ENCODE measurements around the gene IL17RD. TPM values are rescaled to one million over a fixed set of nuclear protein-coding genes. Genes with fewer than 3 reads are reported as not detected.
A peak's percentile ranks its signal among the peaks of the same experiment; 100 is the strongest.

The IL17RD gene
- total RNA-seq, 6 experiments from 2014 or later = under 0.01 to 0.40 (median 0.29) TPM

DNA sequence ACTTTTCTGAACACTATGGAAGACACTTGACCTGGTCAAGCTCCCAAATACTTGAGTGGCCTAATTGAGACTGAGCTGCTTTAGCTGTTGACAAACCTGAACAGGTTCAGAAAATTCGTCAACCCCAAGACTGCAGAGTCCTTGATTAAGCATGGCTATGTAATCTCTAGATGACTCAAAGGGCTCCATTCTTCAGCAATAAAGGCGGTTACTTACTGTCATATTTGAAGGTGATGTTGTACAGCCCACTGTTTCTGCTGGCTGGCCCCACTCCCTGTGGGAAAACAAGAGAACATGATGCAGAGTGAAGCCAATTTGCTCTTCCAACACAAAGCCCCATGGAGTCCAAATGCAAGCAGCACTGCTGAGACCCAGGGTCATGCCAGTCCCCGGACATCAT lies 45.1 kb downstream of the IL17RD start:
- DNase-seq (no peak), ATAC-seq (no peak)
- intact Hi-C loops (cut with DNase I) = no loop called here
- 76% methylated on average over 2 of the region's 3 CpGs for WGBS (ENCODE audit: insufficient coverage, low coverage, low lambda C conversion rate, missing lambda C conversion rate)
- Histone ChIP-seq H3K27me3 (no peaks in the 10 kb centered on the region), H3K36me3 (no peaks in the 10 kb centered on the region), H3K4me3 (no peak overlapping the region), H3K9me3 (no peaks in the 10 kb centered on the region), H3K4me1 (no peaks in the 10 kb centered on the region), H3K27ac (no peak overlapping the region)
- no peak for TF ChIP-seq POLR2A (IDR thresholded peaks at IDR 0.05)
- TF ChIP-seq, protein P1, sequence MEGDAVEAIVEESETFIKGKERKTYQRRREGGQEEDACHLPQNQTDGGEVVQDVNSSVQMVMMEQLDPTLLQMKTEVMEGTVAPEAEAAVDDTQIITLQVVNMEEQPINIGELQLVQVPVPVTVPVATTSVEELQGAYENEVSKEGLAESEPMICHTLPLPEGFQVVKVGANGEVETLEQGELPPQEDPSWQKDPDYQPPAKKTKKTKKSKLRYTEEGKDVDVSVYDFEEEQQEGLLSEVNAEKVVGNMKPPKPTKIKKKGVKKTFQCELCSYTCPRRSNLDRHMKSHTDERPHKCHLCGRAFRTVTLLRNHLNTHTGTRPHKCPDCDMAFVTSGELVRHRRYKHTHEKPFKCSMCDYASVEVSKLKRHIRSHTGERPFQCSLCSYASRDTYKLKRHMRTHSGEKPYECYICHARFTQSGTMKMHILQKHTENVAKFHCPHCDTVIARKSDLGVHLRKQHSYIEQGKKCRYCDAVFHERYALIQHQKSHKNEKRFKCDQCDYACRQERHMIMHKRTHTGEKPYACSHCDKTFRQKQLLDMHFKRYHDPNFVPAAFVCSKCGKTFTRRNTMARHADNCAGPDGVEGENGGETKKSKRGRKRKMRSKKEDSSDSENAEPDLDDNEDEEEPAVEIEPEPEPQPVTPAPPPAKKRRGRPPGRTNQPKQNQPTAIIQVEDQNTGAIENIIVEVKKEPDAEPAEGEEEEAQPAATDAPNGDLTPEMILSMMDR (IDR thresholded peaks at IDR 0.05) = no peak

DNA sequence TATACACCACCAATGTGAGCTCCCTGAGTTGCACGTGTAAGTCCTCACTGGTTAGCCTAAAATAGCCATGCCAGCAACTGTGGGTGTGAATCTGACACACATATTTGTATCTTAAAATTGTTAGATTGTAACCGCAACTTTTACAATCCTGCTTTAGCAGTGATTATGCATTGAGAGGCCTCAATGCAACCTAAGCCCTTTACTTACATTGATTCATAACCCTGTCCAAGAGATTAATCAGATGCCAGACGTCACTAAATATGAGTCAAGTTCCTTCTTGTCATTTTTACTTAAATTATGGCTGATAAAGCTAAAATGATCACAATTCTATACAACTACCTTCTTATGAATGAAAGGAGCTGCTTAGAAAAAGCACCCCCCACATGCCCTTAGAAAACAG lies 46.9 kb downstream of the IL17RD start:
- Histone ChIP-seq H3K27me3 (no peaks in the 10 kb centered on the region), H3K4me1 (no peaks in the 10 kb centered on the region), H3K9me3 (no peaks in the 10 kb centered on the region), H3K4me3 (no peak overlapping the region), H3K36me3 (no peaks in the 10 kb centered on the region), H3K27ac (no peak overlapping the region)
- TF ChIP-seq POLR2A (IDR thresholded peaks at IDR 0.05) = no peak
- TF ChIP-seq, protein P1 (IDR thresholded peaks at IDR 0.05) = no peak
- 67% methylated on average over 3 of the region's 3 CpGs for WGBS (ENCODE audit: insufficient coverage, low coverage, low lambda C conversion rate, missing lambda C conversion rate)
- no peak for ATAC-seq
- no peak for DNase-seq
- intact Hi-C loops (cut with DNase I) = no loop called here

DNA sequence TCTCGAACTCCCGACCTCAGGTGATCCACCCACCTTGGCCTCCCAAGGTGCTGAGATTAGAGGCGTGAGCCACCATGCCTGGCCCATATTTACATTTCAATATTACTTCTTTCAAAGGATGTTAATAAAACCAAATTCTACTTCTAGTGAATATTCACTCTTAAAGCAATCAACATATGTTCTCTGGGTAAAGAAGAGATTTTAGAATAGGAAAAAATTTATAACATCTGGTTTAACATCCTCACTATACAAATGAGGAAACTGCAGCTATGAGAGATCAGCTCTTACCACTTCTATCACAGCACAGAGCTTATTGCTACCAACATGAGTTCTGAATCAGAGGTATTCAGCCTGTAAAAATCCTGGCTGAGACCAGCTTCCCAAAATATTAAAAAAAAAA lies 48.7 kb downstream of the IL17RD start:
- Histone ChIP-seq H3K9me3 (no peaks in the 10 kb centered on the region), H3K36me3 (no peaks in the 10 kb centered on the region), H3K27me3 (no peaks in the 10 kb centered on the region), H3K4me3 (no peak overlapping the region), H3K4me1 (no peaks in the 10 kb centered on the region), H3K27ac (no peak overlapping the region)
- no peak for DNase-seq
- no peak for TF ChIP-seq POLR2A (IDR thresholded peaks at IDR 0.05)
- TF ChIP-seq, protein P1 (IDR thresholded peaks at IDR 0.05) = no peak
- intact Hi-C loops (cut with DNase I) = no loop called here
- WGBS (ENCODE audit: insufficient coverage, low coverage, low lambda C conversion rate, missing lambda C conversion rate) = 80% methylated on average over 2 of the region's 3 CpGs
- ATAC-seq = no peak

DNA sequence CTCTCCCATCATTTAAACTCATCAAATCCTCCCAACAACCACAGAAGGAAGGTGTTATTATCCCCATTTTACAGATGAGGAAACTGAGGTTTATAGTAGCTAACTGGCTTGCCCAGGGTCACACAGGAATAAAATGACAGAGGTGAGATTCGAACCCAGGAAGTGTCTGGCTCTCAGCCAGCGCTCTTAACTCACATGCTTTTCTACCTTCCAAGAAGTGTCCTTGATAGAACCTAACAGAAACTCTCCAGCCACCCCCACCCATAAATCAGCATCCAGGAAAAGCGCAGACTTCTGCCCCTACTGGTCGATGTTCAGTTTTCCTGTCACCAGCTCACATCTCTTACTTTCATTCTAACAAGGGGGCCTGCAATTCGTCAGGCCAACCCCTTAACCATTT lies 52.9 kb downstream of the IL17RD start:
- TF ChIP-seq, protein P1 (IDR thresholded peaks at IDR 0.05) = peak in 1 of 4 donors; percentile 8
- TF ChIP-seq POLR2A (IDR thresholded peaks at IDR 0.05) = no peak
- no peak for DNase-seq
- Histone ChIP-seq H3K4me3 (no peak overlapping the region), H3K9me3 (no peaks in the 10 kb centered on the region), H3K27me3 (no peaks in the 10 kb centered on the region), H3K4me1 (no peaks in the 10 kb centered on the region), H3K36me3 (no peaks in the 10 kb centered on the region), H3K27ac (no peak overlapping the region)
- WGBS (ENCODE audit: insufficient coverage, low coverage, low lambda C conversion rate, missing lambda C conversion rate) = 37% methylated on average over 5 of the region's 5 CpGs
- intact Hi-C loops (cut with DNase I) = no loop called here
- ATAC-seq = no peak

DNA sequence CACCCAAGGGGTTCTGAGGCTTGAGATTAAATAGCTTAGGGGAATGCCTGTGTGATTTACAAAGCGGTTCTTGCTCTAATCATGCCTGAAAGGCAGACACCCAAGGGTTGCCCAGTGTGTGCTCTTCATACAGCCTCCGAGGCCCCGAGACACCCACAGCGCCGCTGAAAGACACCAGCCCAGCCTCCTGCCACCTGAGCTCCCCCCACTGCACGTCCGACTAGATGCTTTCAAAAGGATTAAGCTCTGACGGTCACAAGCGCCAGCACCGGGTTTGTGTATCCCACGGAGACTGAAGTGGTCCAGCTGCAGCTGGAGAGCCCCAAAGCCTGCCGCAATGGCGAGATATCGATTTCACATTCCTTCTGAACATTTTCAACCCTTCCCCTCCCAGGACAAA lies 54.4 kb downstream of the IL17RD start:
- no peaks in the 10 kb centered on the region for H3K27me3 ChIP-seq
- 71% methylated on average over 14 of the region's 14 CpGs for WGBS (ENCODE audit: insufficient coverage, low coverage, low lambda C conversion rate, missing lambda C conversion rate)
- intact Hi-C loops (cut with DNase I) = no loop called here
- no peak overlapping the region for H3K4me3 ChIP-seq
- TF ChIP-seq, protein P1 (IDR thresholded peaks at IDR 0.05) = no peak
- TF ChIP-seq POLR2A (IDR thresholded peaks at IDR 0.05) = no peak
- ATAC-seq (no peak), DNase-seq (no peak)
- H3K27ac ChIP-seq = no peak overlapping the region
- H3K4me1 ChIP-seq = no peaks in the 10 kb centered on the region
- H3K36me3 ChIP-seq = no peaks in the 10 kb centered on the region
- no peaks in the 10 kb centered on the region for H3K9me3 ChIP-seq
